Ramos (cell line): ENCODE data around the gene RXFP3.
"Not testable (repeated sequence)": the region's sequence is repeated elsewhere in the genome, so short reads cannot be mapped to it uniquely, and the experiment has no call there.

ENCODE experiments used
- in situ Hi-C: fragments of 300-500 bp; cut with MboI; formaldehyde crosslinking; loops from one replicate; pipeline ENCODE4 v1.14.3; 2022; ENCODE audit warnings: low sequenced_read_pairs; ENCODE audit not compliant: unreplicated experiment

RXFP3 gene

GRCh38 chr5:33933723-33934169 is 2.4 kb upstream of the RXFP3 start:
- in situ Hi-C loops, result loop anchor here (10.0 kb wide), 1 partner anchor 499 kb away; no protein-coding TSS in a partner anchor

DNA sequence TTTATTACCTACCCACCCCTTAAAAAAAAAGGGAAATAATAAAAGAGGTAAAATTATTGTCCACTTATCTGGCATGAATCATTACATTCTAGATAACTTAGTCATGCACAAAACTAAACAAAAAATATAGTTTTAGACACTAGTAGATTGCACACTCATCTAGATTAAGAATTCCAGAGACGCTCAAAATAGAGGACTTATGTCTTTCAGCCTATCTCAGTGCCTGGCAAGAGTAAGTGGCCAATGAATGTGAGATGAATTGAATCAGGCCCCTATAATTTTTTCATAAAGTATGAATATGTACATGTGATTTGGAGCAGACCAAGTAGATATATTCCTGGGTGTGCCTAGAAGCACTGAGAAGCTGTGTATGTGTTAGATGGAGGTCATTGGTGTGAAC is 2.0 kb upstream of the RXFP3 start:
- in situ Hi-C loops, result loop anchor here (10.0 kb wide), 1 partner anchor 499 kb away; no protein-coding TSS in a partner anchor

- in situ Hi-C loops, result loop anchor here (10.0 kb wide), 1 partner anchor 501 kb away; no protein-coding TSS in a partner anchor
Measured at GRCh38 chr5:33936004-33936380, 194 bp upstream of the RXFP3 start.

- in situ Hi-C loops, result loop anchor here (10.0 kb wide), 1 partner anchor 502 kb away; no protein-coding TSS in a partner anchor
Measured at GRCh38 chr5:33937017-33937706, 976 bp downstream of the RXFP3 start.

DNA sequence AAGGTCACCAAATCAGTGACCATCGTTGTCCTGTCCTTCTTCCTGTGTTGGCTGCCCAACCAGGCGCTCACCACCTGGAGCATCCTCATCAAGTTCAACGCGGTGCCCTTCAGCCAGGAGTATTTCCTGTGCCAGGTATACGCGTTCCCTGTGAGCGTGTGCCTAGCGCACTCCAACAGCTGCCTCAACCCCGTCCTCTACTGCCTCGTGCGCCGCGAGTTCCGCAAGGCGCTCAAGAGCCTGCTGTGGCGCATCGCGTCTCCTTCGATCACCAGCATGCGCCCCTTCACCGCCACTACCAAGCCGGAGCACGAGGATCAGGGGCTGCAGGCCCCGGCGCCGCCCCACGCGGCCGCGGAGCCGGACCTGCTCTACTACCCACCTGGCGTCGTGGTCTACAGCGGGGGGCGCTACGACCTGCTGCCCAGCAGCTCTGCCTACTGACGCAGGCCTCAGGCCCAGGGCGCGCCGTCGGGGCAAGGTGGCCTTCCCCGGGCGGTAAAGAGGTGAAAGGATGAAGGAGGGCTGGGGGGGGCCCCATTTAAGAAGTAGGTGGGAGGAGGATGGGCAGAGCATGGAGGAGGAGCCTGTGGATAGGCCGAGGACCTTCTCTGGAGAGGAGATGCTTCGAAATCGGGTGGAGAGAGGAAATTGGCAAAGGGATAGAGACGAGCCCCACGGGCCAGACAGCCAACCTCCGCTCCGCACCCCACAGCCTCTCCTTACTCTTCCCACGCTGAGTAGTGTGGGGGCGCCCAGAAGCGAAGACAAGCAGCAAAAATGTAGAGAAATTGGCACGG is 1.7 kb downstream of the RXFP3 start:
- in situ Hi-C loops, result loop anchor here (10.0 kb wide), 1 partner anchor 503 kb away; no protein-coding TSS in a partner anchor

GRCh38 chr5:33938507-33938796 is 2.3 kb downstream of the RXFP3 start:
- in situ Hi-C loops, result loop anchor here (10.0 kb wide), 1 partner anchor 504 kb away; no protein-coding TSS in a partner anchor

DNA sequence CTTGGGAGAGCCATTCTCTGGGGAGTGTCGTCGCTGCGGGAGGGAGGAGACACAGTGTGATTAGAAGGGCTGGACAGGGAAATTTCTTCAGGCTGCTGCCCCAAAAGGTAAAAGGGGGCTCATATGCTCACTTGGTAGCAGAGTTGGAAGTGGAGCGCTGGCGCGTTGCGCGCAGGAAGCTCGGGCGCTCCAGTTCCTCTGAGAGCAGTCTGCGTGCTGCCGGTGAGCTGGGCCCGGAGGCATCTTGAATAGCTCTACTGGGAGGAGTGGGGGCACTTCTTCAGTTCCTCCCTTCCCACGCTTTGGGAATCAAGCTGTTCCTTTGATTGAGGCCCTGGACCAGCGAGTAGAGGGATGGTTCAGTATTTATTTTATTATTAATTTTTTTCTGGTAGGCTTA is 2.7 kb downstream of the RXFP3 start:
- in situ Hi-C loops, result loop anchor here (10.0 kb wide), 1 partner anchor 504 kb away; no protein-coding TSS in a partner anchor

DNA sequence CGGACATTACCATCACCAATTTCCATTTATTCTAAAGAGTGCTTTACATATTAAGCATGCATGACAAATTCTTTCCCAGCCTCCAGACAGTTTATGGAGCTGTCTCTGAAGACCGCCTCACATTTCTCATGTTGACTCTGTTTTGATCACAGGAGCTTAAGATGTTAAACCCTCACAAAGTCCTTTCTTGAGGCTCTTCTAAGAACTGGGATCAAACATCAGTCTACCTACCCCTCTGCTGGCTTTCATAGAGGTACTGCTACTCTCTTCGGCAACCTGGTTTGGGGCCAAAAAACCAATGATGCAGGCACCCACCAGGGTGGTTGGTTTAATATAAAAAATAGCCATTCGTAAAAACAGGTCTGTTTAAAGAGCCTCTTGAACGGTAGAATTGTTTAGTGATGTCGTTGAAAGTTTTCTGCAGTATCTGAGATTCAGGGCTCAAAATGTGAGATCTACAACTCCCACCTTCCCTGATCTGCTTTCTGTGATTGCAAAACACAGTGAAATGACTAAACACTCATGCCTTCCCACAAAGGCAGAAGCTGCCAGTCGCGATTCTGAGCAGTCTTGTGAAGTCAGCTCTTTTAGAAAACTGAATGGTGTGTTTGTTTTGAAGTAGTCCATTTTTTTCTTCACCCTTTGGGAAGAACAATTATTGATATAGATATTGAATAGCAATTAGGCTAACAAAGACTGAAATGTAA is 3.5 kb downstream of the RXFP3 start:
- in situ Hi-C loops, result loop anchor here (10.0 kb wide), 1 partner anchor 505 kb away; no protein-coding TSS in a partner anchor

- in situ Hi-C loops, result no loop called here
Measured at GRCh38 chr5:33941090-33941489, 4.9 kb downstream of the RXFP3 start.

DNA sequence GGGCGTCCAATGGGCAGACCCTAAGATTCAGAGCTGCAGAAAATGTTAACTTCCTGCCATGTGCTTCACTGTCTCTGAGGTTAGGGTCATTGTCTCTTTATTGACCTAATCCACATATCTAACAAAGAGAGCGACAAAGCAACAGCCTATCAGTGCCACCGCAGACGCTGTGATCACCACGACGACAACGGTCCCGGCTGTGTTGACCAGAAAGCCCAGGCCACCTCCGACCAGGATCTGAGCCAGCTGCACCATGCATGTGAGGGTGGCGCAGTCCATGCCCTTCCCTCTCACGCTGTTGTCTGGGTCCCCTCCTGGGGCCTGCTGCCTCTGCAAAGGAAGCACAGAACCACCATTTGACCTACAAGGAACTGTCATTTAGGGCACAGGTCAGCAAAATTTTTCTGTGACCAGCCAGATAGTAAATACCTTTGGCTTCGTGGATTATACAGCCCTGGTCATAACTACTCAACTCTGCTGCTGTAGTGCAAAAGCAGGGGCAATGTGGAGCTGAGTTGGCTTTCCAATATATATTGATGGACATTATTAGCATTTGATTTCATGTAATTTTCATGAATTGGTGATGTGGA is 8.5 kb downstream of the RXFP3 start:
- in situ Hi-C loops, result no loop called here

DNA sequence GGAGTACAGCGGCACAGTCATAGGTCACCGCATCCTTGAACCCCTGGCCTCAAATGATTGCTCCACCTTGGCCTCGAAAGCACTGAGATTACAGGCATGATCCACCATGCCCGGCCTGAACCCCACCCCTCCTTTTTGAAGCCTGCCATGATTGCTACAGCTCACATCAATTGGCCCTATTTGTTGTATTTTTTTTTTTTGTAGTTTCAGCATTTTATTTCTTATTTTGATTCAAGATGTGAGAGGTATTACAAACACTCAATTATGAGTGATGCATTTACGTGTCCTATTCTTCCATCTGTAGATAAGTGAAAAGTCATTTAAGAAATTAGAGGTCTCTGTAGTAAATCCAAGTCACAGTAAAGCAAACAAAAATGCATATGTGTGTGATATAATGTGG is 16.0 kb downstream of the RXFP3 start:
- in situ Hi-C loops, result not testable (repeated sequence)

DNA sequence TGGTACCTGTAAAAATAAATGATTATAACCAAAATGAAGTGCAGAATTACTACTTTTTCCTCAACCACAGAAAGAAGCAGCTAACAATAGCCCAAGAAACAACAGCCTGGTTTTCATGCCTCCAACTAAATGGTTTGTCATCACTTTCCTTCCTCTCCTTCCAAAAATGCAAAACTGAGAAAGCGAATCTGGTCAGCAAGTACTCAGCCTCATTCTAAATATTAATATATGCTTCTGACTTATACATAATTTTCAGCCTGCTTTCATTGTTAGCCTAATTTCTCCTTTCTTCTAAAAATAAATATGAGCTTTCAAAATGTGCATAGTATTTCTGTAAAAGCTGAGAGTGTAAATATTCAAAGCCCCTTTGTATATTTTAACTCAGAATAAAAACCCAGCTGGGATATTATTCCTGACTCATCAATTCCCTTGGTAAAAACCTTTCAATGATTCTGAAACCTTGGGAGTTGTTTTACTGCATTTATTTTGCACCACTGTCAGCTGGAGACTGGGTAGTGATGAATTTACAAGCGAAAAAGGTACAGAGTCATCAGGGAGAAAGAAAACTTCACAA is 21.5 kb downstream of the RXFP3 start:
- in situ Hi-C loops, result no loop called here

DNA sequence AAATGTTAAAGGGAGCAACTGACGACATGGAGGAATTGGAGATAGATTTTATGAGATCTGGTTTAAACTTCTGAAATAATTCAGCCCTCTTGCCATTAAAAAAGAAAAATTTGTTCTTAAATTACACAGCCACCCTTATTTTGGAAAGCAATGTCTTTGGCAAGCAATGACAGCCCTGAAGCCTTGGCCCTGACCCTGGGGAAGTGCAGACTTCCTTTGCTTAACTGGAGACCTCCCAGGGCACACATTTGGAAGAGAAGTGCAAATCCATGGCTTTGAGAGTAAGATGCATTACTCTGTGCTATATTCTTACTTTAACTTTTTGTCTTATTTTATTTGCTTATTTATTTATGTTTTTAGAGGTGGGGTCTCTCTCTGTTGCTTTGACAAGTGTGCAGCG is 22.0 kb downstream of the RXFP3 start:
- in situ Hi-C loops, result no loop called here

DNA sequence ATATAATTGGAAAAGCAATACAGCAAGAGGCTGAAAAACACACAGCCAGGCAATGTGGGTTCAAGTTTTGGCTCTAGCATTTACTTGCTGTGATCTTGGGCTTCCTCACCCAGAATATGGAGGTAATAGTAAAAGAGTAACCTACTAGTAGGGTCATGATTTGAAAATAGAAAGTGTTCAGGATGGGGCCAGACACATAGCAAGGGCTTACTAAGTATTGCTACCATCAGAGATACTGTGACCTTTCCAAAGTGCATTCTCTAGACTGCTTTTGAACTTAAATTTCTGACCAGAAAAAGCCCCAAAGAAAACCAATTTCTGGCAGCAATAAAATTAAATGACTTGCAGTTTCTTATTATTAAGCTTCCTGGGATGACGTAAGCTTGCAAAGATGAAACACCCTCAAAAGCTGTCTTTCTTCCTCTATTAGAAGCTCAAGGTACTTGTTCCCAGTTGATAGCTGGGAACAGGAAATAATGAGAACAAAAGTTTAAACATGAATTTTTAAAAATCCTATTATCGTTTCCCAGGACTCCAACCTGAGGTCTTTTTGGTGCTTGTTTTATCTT is 28.0 kb downstream of the RXFP3 start:
- in situ Hi-C loops, result no loop called here

- in situ Hi-C loops, result no loop called here
Measured at GRCh38 chr5:33966805-33967204, 30.6 kb downstream of the RXFP3 start.

GRCh38 chr5:33968211-33969005 is 32.2 kb downstream of the RXFP3 start:
- in situ Hi-C loops, result no loop called here

GRCh38 chr5:33969572-33970452 is 33.6 kb downstream of the RXFP3 start:
- in situ Hi-C loops, result no loop called here

GRCh38 chr5:33973271-33973670 is 37.1 kb downstream of the RXFP3 start:
- in situ Hi-C loops, result no loop called here
